HepG2 (cell line): Measurements from ENCODE around the gene AMBRA1. TPM values are rescaled to one million over a fixed set of nuclear protein-coding genes. Genes with fewer than 3 reads are reported as not detected.
A peak's percentile ranks its signal among the peaks of the same experiment; 100 is the strongest.

Experiments used
- ATAC-seq: fragments of 200-7000 bp; cut with Tn5 transposase; 3 replicates; pipeline ENCODE4 v1.9.1; 2020; ENCODE audit warnings: mild to moderate bottlenecking, moderate library complexity
- Bru-seq: library from RNA; stranded (reverse); fragments of 400-500 nt; gene quantifications from one replicate; lab custom pipeline; 2021; lab: Mats Ljungman, UMichigan
- BruChase-seq, 2 experiments: library from RNA; stranded (reverse); fragments of 400-500 nt; gene quantifications; one replicate each; lab custom pipeline; 2021; lab: Mats Ljungman, UMichigan
- BruUV-seq: library from RNA; stranded (reverse); fragments of 400-500 nt; replicated peaks from 2 replicates; lab custom pipeline; 2021; lab: Mats Ljungman, UMichigan
- CTCF ChIA-PET: fragments of 300-600 bp; formaldehyde crosslinking; extraction: SDS; loops from one replicate; lab custom pipeline; 2021; ENCODE audit warnings: low total read pairs, inconsistent platforms, low intra/inter-chr PET ratio; lab: Yijun Ruan, JAX
- POLR2A ChIA-PET: fragments of 350-600 bp; sonication (Branson Sonifier 250); formaldehyde crosslinking; loops from one replicate; lab custom pipeline; 2020; ENCODE audit warnings: antibody characterized with exemption, inconsistent platforms; lab: Yijun Ruan, JAX
- DNase-seq: peaks from one replicate; pipeline ENCODE4 v3.0.0-alpha.2; 2015; ENCODE audit warnings: low spot score
- FAIRE-seq: peaks from 3 replicates; lab custom pipeline; 2011; peaks lifted over from hg19 to GRCh38; lab: Jason Lieb, UNC
- H2AFZ ChIP-seq: one replicate; pipeline ENCODE4 v1.6.1; 2011; ENCODE audit warnings: low read length, inconsistent platforms
- H3K27ac ChIP-seq: fragments of 300-600 bp; 3 replicates; pipeline ENCODE4 v1.8.0; 2011; ENCODE audit warnings: mixed run types, mild to moderate bottlenecking, mixed read lengths, low read length, inconsistent platforms; ENCODE audit not compliant: insufficient read depth; ENCODE audit errors: extremely low read length
- H3K27me3 ChIP-seq, 2 experiments: fragments of 200-600 bp in 1 of 2; 2 replicates in 1 of 2; 3 replicates in 1 of 2; pipeline versions ENCODE4 v1.6.0 to v1.8.0; 2011; ENCODE audit warnings: low read length in 2 of 2, mild to moderate bottlenecking in 2 of 2, moderate library complexity in 2 of 2, inconsistent platforms in 1 of 2; ENCODE audit not compliant: insufficient read depth in 2 of 2, control insufficient read depth in 1 of 2
- H3K36me3 ChIP-seq, 2 experiments: fragments of 200-600 bp in 1 of 2; replicated peaks in 1 of 2; 2 replicates in 1 of 2; 3 replicates in 1 of 2; pipeline versions ENCODE4 v1.5.1 to v1.8.0; 2011; ENCODE audit warnings: low read length in 2 of 2, inconsistent platforms in 1 of 2; ENCODE audit not compliant: insufficient read depth in 2 of 2, control insufficient read depth in 1 of 2
- H3K4me1 ChIP-seq: 2 replicates; pipeline ENCODE4 v1.5.1; 2012; ENCODE audit warnings: low read length, inconsistent platforms; ENCODE audit not compliant: insufficient read depth
- H3K4me2 ChIP-seq: 2 replicates; pipeline ENCODE4 v1.6.0; 2011; ENCODE audit warnings: low read depth, low read length, inconsistent platforms
- H3K4me3 ChIP-seq, 3 experiments: fragments of 200-600 bp in 1 of 3; sonication (generic), shearing (Covaris generic) in 1 of 3; replicated peaks in 1 of 3; 2 replicates each; pipeline ENCODE4 v1.5.1; 2011 to 2016; ENCODE audit warnings: low read length in 3 of 3, inconsistent platforms in 2 of 3, low read depth in 2 of 3, mild to moderate bottlenecking in 2 of 3, control low read depth in 1 of 3, mixed read lengths in 1 of 3; ENCODE audit not compliant: insufficient read depth in 1 of 3
- H3K79me2 ChIP-seq: one replicate; pipeline ENCODE4 v1.6.1; 2011; ENCODE audit warnings: low read length, inconsistent platforms; ENCODE audit not compliant: insufficient read depth
- H3K9ac ChIP-seq: 2 replicates; pipeline ENCODE4 v1.6.0; 2011; ENCODE audit warnings: mild to moderate bottlenecking, low read depth, low read length, inconsistent platforms; ENCODE audit not compliant: insufficient read depth
- H3K9me3 ChIP-seq: 2 replicates; pipeline ENCODE4 v1.5.1; 2012; ENCODE audit warnings: mild to moderate bottlenecking, low read length
- H4K20me1 ChIP-seq: 2 replicates; pipeline ENCODE4 v1.6.0; 2011; ENCODE audit warnings: inconsistent platforms, mild to moderate bottlenecking, low read length, moderate library complexity; ENCODE audit not compliant: insufficient read depth
- ARID5B ChIP-seq: IDR thresholded peaks from 2 replicates; pipeline ENCODE4 v1.4.0; 2020; ENCODE audit warnings: mild to moderate bottlenecking, missing genetic modification reagents
- ATF6 ChIP-seq: sonication (generic); formaldehyde crosslinking; conservative IDR thresholded peaks from 2 replicates; pipeline ENCODE4 v1.4.0; 2020; ENCODE audit warnings: missing genetic modification reagents
- IRF1 ChIP-seq: sonication (generic); formaldehyde crosslinking; IDR thresholded peaks from 2 replicates; pipeline ENCODE4 v1.4.0; 2020; ENCODE audit warnings: low read depth, mild to moderate bottlenecking, missing genetic modification reagents
- KLF16 ChIP-seq, 2 experiments: sonication (generic) in 1 of 2; formaldehyde crosslinking in 1 of 2; IDR thresholded peaks; 2 replicates each; pipeline versions ENCODE4 v1.6.1 to v1.8.0; 2016 to 2023; ENCODE audit warnings: missing genetic modification reagents in 2 of 2, missing compliant biosample characterization in 1 of 2
- SIN3B ChIP-seq: fragments of 150-350 bp; IDR thresholded peaks from 2 replicates; pipeline ENCODE4 v1.6.1; 2014; ENCODE audit warnings: low read length
- ZFP62 ChIP-seq: sonication (generic); formaldehyde crosslinking; IDR thresholded peaks from 2 replicates; pipeline ENCODE4 v1.4.0; 2020; ENCODE audit warnings: missing genetic modification reagents
- ZFP90 ChIP-seq: sonication (generic); formaldehyde crosslinking; IDR thresholded peaks from 2 replicates; pipeline ENCODE4 v1.8.0; 2022; ENCODE audit warnings: missing genetic modification reagents, mild to moderate bottlenecking, inconsistent platforms, borderline replicate concordance
- ZNF282 ChIP-seq: fragments of 450-650 bp; IDR thresholded peaks from 2 replicates; pipeline ENCODE4 v1.6.1; 2018; ENCODE audit not compliant: partially characterized antibody
- ZNF556 ChIP-seq: sonication (generic); formaldehyde crosslinking; IDR thresholded peaks from 2 replicates; pipeline ENCODE4 v1.4.0; 2020; ENCODE audit warnings: mild to moderate bottlenecking, missing genetic modification reagents, borderline replicate concordance
- WGBS: methylation state at CpG from one replicate; pipeline ENCODE4 v1.1.6; 2017; ENCODE audit warnings: low lambda C conversion rate; 5-methylcytosine and 5-hydroxymethylcytosine counted together
- in situ Hi-C: cut with HindIII; loops from 2 replicates; pipeline ENCODE4 v1.10.0; 2017; ENCODE audit warnings: low pct_unique_long_range_greater_than_20kb; ENCODE audit not compliant: extremely low pct_ligation_motif_present
- intact Hi-C: fragments of 100-400 bp; cut with micrococcal nuclease; formaldehyde crosslinking; loops from one replicate; pipeline ENCODE4 v1.10.0; 2022; ENCODE audit not compliant: unreplicated experiment
- long read RNA-seq, 2 experiments: library from RNA in 1 of 2; library from polyadenylated mRNA in 1 of 2; stranded (forward) in 1 of 2; unstranded in 1 of 2; transcript quantifications; one replicate each; pipeline ENCODE4 v2.0.0, GENCODE V29; 2019 to 2022
- polyA minus RNA-seq, 3 experiments: library from RNA; depleted of rRNA, polyadenylated mRNA; stranded (reverse); fragments of >200 nt; gene quantifications; 2 replicates each; pipeline ENCODE4 v1.2.3, GENCODE V29; 2011; ENCODE audit warnings: low replicate concordance in 1 of 3
- polyA plus RNA-seq, 8 experiments: library from polyadenylated mRNA; depleted of rRNA in 3 of 8; stranded (reverse) in 7 of 8; unstranded in 1 of 8; fragments of >200 nt; fragmentation: Illumina TruSeq in 4 of 8; extraction: Trizol in 4 of 8; gene quantifications; 2 replicates each; pipeline versions ENCODE4 v1.2.1 to v1.2.3, GENCODE V29; 2011 to 2016; ENCODE audit warnings: low read depth in 4 of 8, missing spikeins in 1 of 8, mixed read lengths in 1 of 8; ENCODE audit not compliant: insufficient read depth in 1 of 8
- total RNA-seq, 5 experiments: library from RNA; depleted of rRNA; stranded (reverse); fragments of >200 nt; fragmentation: Illumina TruSeq; extraction: Trizol; gene quantifications; 2 replicates each; pipeline ENCODE4 v1.2.3, GENCODE V29; 2016; ENCODE audit warnings: low read depth in 1 of 5

AMBRA1 gene
- total RNA-seq (2016; rRNA removed; fragmentation: Illumina TruSeq; extraction: Trizol) (26.0 and 26.1 TPM in 2 replicates), polyA plus RNA-seq (2011; rRNA removed) (15.7 and 16.8 TPM in 2 replicates), polyA minus RNA-seq (2011; rRNA and poly(A)+ RNA removed; ENCODE audit: low replicate concordance) (74.1 and 110 TPM in 2 replicates), Bru-seq, nascent RNA (percentile 83 among the genes with signal in this experiment), BruChase-seq, experiment 1, labeled RNA remaining after a 6-hour chase (percentile 72 among the genes with signal in this experiment), BruChase-seq, experiment 2, labeled RNA remaining after a 2-hour chase (percentile 75 among the genes with signal in this experiment)
- total RNA-seq (2016; cell fraction: cytosol; rRNA removed; fragmentation: Illumina TruSeq; extraction: Trizol; ENCODE audit: low read depth) = 17.6 and 23.5 TPM in 2 replicates
- total RNA-seq (2016; cell fraction: insoluble cytoplasmic fraction; rRNA removed; fragmentation: Illumina TruSeq; extraction: Trizol) = 22.8 and 26.4 TPM in 2 replicates
- total RNA-seq (2016; cell fraction: membrane; rRNA removed; fragmentation: Illumina TruSeq; extraction: Trizol) = 11.4 and 12.2 TPM in 2 replicates
- total RNA-seq (2016; cell fraction: nucleus; rRNA removed; fragmentation: Illumina TruSeq; extraction: Trizol) = 31.5 and 33.0 TPM in 2 replicates
- polyA plus RNA-seq (2011; cell fraction: cytosol; rRNA removed) = 7.8 and 8.9 TPM in 2 replicates
- 32.8 and 50.7 TPM in 2 replicates for polyA plus RNA-seq (2011; cell fraction: nucleus; rRNA removed)
- 16.2 and 19.7 TPM in 2 replicates for polyA plus RNA-seq (2012)
- polyA plus RNA-seq (2016; cell fraction: cytosol; fragmentation: Illumina TruSeq; extraction: Trizol; ENCODE audit: low read depth) = 0.49 and 0.63 TPM in 2 replicates
- 10.4 and 12.5 TPM in 2 replicates for polyA plus RNA-seq (2016; cell fraction: insoluble cytoplasmic fraction; fragmentation: Illumina TruSeq; extraction: Trizol; ENCODE audit: low read depth)
- 1.7 and 2.2 TPM in 2 replicates for polyA plus RNA-seq (2016; cell fraction: membrane; fragmentation: Illumina TruSeq; extraction: Trizol; ENCODE audit: low read depth)
- 14.6 and 18.1 TPM in 2 replicates for polyA plus RNA-seq (2016; cell fraction: nucleus; fragmentation: Illumina TruSeq; extraction: Trizol; ENCODE audit: insufficient read depth, low read depth)
- 20.0 and 28.0 TPM in 2 replicates for polyA minus RNA-seq (2011; cell fraction: cytosol; rRNA and poly(A)+ RNA removed)
- polyA minus RNA-seq (2011; cell fraction: nucleus; rRNA and poly(A)+ RNA removed) = 91.6 and 127 TPM in 2 replicates
- long read RNA-seq, experiment 1, partial matches to known transcripts = 5 of 8 reads
- long read RNA-seq, experiment 1, other reads (novel, unspliced or antisense) = 3 of 8 reads
- long read RNA-seq, experiment 2, partial matches to known transcripts = 17 of 48 reads
- long read RNA-seq, experiment 2, other reads (novel, unspliced or antisense) = 31 of 48 reads

GRCh38 chr11:46593550-46594373, at the start of gene AMBRA1:
AMBRA1 (minus strand) TSS chr11:46594023; CDS start chr11:46548380, 45,643 bp downstream.
- DNase-seq = peak; percentile 95
- peak; percentile 51 for FAIRE-seq
- intact Hi-C loops = loop anchor here (1.0 to 2.0 kb wide), 2 partner anchors 23 to 39 kb away; partner anchors contain the start of genes ATG13 and HARBI1
- TSS peak; percentile 89 for BruUV-seq
- H3K4me1 ChIP-seq = peaks cover 64% of the 10 kb centered on the region
- peak within 1 kb of the TSS; percentile 86 for H3K4me2 ChIP-seq
- peak within 1 kb of the TSS; percentile 59 for H2AFZ ChIP-seq
- ChIA-PET CTCF (no interaction called here), POLR2A (interaction anchor here (0.7 to 2.2 kb wide), 14 partner anchors 12 to 655 kb away, joined by 3 to 20 read pairs (median 5); partner anchors contain the start of genes ACP2 and ATG13)
- H4K20me1 ChIP-seq = peaks cover 16% of the 10 kb centered on the region; the same call in 1 of the 2 replicates
- peak within 1 kb of the TSS; percentile 97 for H3K27ac ChIP-seq
- peak within 1 kb of the TSS; percentile 73 to 97 (median 87) for H3K4me3 ChIP-seq
- peak within 1 kb of the TSS; percentile 91 for H3K9ac ChIP-seq
- no peaks in the 10 kb centered on the region; a peak in 1 of 5 replicates for H3K36me3 ChIP-seq
- peaks cover 59% of the 10 kb centered on the region for H3K79me2 ChIP-seq
- ATAC-seq = peak; percentile 74
- H3K27me3 ChIP-seq = peaks cover 0 to 4% of the 10 kb centered on the region in 2 experiments; a peak in 1 of 5 replicates
- H3K9me3 ChIP-seq = no peaks in the 10 kb centered on the region
- under 1% methylated on average over 46 of the region's 54 CpGs for WGBS
- in situ Hi-C loops = no loop called here
- TF ChIP-seq ATF6 (no peak), ZNF282 (no peak), IRF1 (CRISPR knock-in tag) (no peak), ARID5B (CRISPR knock-in tag) (peak; percentile 51), ZFP62 (CRISPR knock-in tag) (no peak), ZNF556 (CRISPR knock-in tag) (no peak), KLF16 (CRISPR knock-in tag; IDR thresholded peaks at IDR 0.05) (peak in 1 of 2 experiments; percentile 90; a peak in 2 of 4 replicates), SIN3B (peak; percentile 72; the same call in 1 of the 2 replicates), ZFP90 (CRISPR knock-in tag) (peak; percentile 66; the same call in 1 of the 2 replicates)
